NB4 (cell line): ENCODE results near the gene TMEM174.
"Not testable (repeated sequence)": the region's sequence is repeated elsewhere in the genome, so short reads cannot be mapped to it uniquely, and the experiment has no call there.

ENCODE experiments used
- MYC ChIP-seq: IDR thresholded peaks from 2 replicates; pipeline ENCODE4 v1.6.1; 2011; ENCODE audit warnings: low read depth, low read length
- POLR2A ChIP-seq: IDR thresholded peaks from 2 replicates; pipeline ENCODE4 v1.6.1; 2011; ENCODE audit warnings: mild to moderate bottlenecking; ENCODE audit not compliant: insufficient read length; ENCODE audit errors: extremely low read depth
- TF ChIP-seq, protein P1 (sequence below): IDR thresholded peaks from one replicate; pipeline ENCODE4 v1.5.1; 2012; ENCODE audit warnings: low read depth, low read length
- TF ChIP-seq, protein P2 (sequence below): IDR thresholded peaks from 2 replicates; pipeline ENCODE4 v1.6.1; 2011; ENCODE audit warnings: low read depth, low read length

DNA sequence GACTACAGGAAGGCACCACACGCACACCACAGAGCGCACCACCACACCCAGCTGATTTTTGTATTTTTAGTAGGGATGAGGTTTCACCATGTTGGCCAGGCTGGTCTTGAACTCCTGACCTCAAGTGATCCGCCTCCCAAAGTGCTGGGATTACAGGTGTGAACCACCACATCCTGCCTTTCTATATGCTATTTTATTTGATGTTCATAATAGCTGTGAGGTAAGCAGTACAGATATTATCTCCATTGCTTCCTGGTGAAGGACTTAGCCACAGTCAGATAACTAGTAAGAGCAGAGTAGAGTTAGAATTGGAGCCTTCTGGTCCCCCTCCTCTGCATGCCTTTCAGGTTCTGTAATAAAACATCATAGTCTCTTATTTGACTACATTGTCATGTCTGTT lies 46.3 kb downstream of the TMEM174 start:
- TF ChIP-seq, protein P1, sequence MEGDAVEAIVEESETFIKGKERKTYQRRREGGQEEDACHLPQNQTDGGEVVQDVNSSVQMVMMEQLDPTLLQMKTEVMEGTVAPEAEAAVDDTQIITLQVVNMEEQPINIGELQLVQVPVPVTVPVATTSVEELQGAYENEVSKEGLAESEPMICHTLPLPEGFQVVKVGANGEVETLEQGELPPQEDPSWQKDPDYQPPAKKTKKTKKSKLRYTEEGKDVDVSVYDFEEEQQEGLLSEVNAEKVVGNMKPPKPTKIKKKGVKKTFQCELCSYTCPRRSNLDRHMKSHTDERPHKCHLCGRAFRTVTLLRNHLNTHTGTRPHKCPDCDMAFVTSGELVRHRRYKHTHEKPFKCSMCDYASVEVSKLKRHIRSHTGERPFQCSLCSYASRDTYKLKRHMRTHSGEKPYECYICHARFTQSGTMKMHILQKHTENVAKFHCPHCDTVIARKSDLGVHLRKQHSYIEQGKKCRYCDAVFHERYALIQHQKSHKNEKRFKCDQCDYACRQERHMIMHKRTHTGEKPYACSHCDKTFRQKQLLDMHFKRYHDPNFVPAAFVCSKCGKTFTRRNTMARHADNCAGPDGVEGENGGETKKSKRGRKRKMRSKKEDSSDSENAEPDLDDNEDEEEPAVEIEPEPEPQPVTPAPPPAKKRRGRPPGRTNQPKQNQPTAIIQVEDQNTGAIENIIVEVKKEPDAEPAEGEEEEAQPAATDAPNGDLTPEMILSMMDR: not testable (repeated sequence)
- TF ChIP-seq MYC, POLR2A: not testable (repeated sequence)
- TF ChIP-seq, protein P2, sequence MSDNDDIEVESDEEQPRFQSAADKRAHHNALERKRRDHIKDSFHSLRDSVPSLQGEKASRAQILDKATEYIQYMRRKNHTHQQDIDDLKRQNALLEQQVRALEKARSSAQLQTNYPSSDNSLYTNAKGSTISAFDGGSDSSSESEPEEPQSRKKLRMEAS: not testable (repeated sequence)
